Measurements from ENCODE around the gene PHACTR1.

DNA sequence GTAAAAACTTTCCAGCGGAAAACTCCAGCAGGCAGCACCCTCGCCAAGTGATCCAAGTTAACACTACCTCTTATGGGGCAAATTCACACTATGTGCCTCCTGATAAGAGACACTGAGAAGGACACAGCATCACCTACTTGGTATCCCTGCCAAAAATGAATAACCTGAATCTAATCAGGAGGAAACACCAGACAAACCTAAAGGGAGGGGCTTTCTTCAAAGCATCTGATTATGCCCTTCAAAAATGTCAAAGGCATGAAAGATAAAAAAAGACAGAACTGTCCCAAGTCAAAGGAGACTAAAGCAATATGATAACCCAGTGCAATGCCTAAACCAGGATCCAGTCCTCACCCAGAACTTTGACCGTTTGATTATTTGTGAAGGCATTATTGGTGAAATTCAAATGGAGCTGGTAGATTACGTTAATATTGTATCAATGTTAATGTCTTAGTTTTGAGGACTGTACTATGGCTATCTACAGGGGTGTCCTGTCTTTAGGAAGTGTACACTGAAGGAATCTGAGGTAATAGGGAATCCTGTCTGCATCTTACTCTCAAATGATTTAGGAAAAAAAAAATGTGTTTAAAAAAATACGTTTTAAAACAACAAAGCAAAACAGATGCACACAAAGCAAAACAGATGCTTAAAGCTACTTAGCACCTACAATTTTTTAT, 603.5 kb downstream of the PHACTR1 start:
- TF ChIP-seq POLR2AphosphoS5 (IDR thresholded peaks at IDR 0.05; ENCODE audit: borderline replicate concordance, low read depth, low read length) (no peak), EZH2 (IDR thresholded peaks at IDR 0.05) (no peak), FOXP2 (optimal IDR thresholded peaks at IDR 0.05; ENCODE audit: control extremely low read depth, extremely low read length, insufficient read depth) (no peak)

Data from SK-N-MC (cell line).